K562 (cell line): ENCODE data around the gene STEAP3.

Source experiments
- IRF2 ChIP-seq: sonication (generic); formaldehyde crosslinking; IDR thresholded peaks from 2 replicates; pipeline ENCODE4 v1.8.1; 2022; ENCODE audit warnings: mild to moderate bottlenecking, missing genetic modification reagents
- LARP7 ChIP-seq: fragments of 450-650 bp; IDR thresholded peaks from 2 replicates; pipeline ENCODE4 v1.6.1; 2016
- NRF1 ChIP-seq, 2 experiments: fragments of 450-650 bp; IDR thresholded peaks in 1 of 2; conservative IDR thresholded peaks in 1 of 2; 2 replicates each; pipeline ENCODE4 v1.6.1; 2014; ENCODE audit warnings: mild to moderate bottlenecking in 2 of 2
- TCF15 ChIP-seq: fragments of 250-450 bp; sonication (Bioruptor Pico); IDR thresholded peaks from 2 replicates; pipeline ENCODE4 v1.8.0; 2022; ENCODE audit warnings: moderate library complexity, mild to moderate bottlenecking, inconsistent platforms
- TF ChIP-seq, protein P1 (sequence below), 3 experiments: IDR thresholded peaks in 2 of 3; conservative IDR thresholded peaks in 1 of 3; 2 replicates each; pipeline ENCODE4 v1.5.1; 2011 to 2012; ENCODE audit warnings: low read length in 3 of 3, mild to moderate bottlenecking in 3 of 3, control low read depth in 2 of 3, improper control_type of control experiment in 1 of 3, inconsistent platforms in 1 of 3, low read depth in 1 of 3, mixed read lengths in 1 of 3, moderate library complexity in 1 of 3; ENCODE audit not compliant: insufficient read depth in 2 of 3

GRCh38 chr2:119181791-119182445 lies 41.7 kb upstream of the STEAP3 start:
- TF ChIP-seq TCF15 (CRISPR knock-in tag), result no peak
- TF ChIP-seq NRF1 (conservative IDR thresholded peaks at IDR 0.05 in 1 of 2, IDR thresholded peaks at IDR 0.05 in 1 of 2), result no peak
- TF ChIP-seq LARP7, result no peak
- TF ChIP-seq IRF2, result no peak
- TF ChIP-seq, protein P1, sequence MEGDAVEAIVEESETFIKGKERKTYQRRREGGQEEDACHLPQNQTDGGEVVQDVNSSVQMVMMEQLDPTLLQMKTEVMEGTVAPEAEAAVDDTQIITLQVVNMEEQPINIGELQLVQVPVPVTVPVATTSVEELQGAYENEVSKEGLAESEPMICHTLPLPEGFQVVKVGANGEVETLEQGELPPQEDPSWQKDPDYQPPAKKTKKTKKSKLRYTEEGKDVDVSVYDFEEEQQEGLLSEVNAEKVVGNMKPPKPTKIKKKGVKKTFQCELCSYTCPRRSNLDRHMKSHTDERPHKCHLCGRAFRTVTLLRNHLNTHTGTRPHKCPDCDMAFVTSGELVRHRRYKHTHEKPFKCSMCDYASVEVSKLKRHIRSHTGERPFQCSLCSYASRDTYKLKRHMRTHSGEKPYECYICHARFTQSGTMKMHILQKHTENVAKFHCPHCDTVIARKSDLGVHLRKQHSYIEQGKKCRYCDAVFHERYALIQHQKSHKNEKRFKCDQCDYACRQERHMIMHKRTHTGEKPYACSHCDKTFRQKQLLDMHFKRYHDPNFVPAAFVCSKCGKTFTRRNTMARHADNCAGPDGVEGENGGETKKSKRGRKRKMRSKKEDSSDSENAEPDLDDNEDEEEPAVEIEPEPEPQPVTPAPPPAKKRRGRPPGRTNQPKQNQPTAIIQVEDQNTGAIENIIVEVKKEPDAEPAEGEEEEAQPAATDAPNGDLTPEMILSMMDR (IDR thresholded peaks at IDR 0.05 in 2 of 3, conservative IDR thresholded peaks at IDR 0.05 in 1 of 3; ENCODE audit: insufficient read depth in 2 of 3, low read depth in 1 of 3, low read length in 3 of 3), result no peak
